ENCODE results near the gene IFI35.
A peak's percentile ranks its signal among the peaks of the same experiment; 100 is the strongest.
"Not testable (repeated sequence)": the region's sequence is repeated elsewhere in the genome, so short reads cannot be mapped to it uniquely, and the experiment has no call there.

Gene IFI35

DNA sequence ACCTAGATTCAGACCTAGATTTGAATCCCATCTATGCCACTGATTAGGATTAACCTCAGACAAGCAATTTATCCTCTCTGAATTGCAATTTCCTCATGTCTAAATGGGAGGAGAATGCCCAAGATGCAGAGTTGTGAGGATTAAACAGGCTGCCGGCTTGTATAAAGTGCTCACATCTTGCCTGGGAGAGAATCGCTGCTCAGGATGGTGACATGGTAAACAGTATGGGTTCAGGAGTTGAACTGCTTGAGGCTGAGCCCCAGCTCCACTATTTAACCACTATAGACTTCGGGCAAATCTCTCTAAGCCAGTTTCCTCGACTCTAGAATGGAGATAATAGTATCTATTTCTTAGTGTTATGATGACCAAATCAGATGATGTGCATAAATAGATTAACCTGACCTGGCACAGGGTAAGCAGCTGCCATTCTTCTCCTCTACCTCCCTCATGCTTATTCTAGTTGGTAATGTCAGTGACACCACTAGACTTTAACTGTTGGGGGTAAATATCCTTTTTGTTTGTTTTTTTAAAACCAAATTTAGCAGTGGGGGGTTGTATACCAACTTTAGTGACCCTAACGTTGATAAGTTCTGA is 9.1 kb upstream of the IFI35 start:
- Histone ChIP-seq H3K4me1 (ENCODE audit: control insufficient read depth, insufficient read depth, low read length, poor library complexity, severe bottlenecking) (peaks cover 10% of the 10 kb centered on the region), H3K9me3 (ENCODE audit: control insufficient read depth, low read length) (no peaks in the 10 kb centered on the region), H3K27me3 (replicated peaks; ENCODE audit: control insufficient read depth, insufficient read depth, low read length, poor library complexity, severe bottlenecking) (no peaks in the 10 kb centered on the region), H3K27ac (ENCODE audit: insufficient read depth, low read length, poor library complexity, severe bottlenecking) (no peak overlapping the region), H3K4me3 (ENCODE audit: insufficient read depth, low read depth, low read length, poor library complexity, severe bottlenecking) (no peak overlapping the region), H3K36me3 (ENCODE audit: control insufficient read depth, insufficient read depth, low read length) (peaks cover 32% of the 10 kb centered on the region)
- DNase-seq = no peak

DNA sequence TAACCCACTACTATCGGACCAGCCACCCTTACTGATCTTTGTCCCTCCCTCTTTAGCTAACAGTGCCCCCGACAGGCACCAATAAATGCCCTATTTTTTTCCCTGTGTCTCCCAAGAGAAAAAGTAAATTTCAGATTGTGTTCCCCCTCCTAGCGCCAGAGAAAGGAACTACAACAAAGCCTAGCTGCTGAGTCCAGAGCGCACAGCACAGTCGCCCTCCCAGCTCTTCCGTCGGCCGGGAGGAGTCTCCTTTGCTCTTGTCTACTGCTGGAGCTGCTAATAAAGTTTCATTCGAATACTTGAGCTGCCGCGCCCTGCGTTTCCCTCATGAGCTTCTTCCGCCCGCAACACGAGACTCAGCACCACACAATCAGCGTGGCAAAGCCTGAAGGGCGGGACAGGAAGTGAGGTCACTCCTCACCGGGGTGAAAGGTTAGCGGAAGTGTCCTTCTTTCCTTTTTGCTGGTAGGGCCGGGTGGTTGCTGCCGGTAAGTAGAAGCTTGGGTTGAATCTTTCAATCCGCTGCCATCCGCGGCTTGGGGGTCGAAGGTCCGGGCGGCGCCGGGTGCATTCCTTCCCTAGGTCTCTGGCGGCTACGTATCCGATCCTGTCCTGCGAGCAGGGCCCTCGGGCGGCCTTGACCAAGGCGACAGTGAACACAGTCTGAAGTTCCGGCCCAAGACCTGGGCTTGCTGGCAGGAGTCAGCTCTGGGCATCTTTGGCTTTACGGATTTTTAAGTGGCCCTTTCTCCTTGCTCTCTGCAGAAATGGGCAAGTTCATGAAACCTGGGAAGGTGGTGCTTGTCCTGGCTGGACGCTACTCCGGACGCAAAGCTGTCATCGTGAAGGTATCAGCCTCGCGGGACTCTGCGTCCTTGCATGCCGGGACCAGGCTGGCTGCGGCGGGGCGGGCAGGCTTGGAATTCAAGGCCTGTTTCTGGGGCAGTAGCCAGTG is 8.3 kb upstream of the IFI35 start, which contains the start of gene RPL27:
Gene RPL27, plus strand, starts transcription at position 436 of the 955 bp plus-strand sequence. Its CDS starts 332 bp downstream, at position 768.
- Histone ChIP-seq H3K27ac (ENCODE audit: insufficient read depth, low read length, poor library complexity, severe bottlenecking) (peak within 1 kb of the TSS; percentile 92), H3K4me1 (ENCODE audit: control insufficient read depth, insufficient read depth, low read length, poor library complexity, severe bottlenecking) (peaks cover 10% of the 10 kb centered on the region), H3K36me3 (ENCODE audit: control insufficient read depth, insufficient read depth, low read length) (peaks cover 33% of the 10 kb centered on the region), H3K27me3 (replicated peaks; ENCODE audit: control insufficient read depth, insufficient read depth, low read length, poor library complexity, severe bottlenecking) (no peaks in the 10 kb centered on the region), H3K4me3 (ENCODE audit: insufficient read depth, low read depth, low read length, poor library complexity, severe bottlenecking) (peak within 1 kb of the TSS; percentile 69), H3K9me3 (ENCODE audit: control insufficient read depth, low read length) (no peaks in the 10 kb centered on the region)
- peak; percentile 96 to 97 (median 97) for DNase-seq

DNA sequence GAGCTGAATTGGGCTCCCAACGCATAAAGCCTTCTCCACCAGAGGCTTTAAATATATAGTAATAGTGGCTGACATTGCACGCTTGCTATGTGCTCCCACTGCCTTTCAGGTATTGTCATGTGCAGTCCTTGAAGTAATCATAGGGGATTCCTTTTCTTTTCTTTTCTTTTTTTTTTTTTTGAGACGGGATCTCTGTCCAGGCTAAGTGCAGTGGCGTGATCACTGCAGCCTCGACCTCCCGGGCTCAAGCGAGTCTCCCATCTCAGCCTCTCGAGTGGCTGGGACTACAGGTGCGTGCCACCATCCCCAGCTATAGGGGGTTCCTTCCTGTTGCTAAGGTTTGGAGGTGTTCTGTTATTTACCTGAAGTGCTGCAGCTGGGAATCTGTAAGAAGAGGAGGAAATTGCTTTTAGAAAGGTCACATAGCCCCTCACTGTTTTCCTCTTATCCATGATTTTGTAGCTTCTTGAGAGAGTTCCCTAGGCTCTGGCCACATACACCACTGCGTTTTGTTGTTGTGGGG is 7.5 kb upstream of the IFI35 start:
- Histone ChIP-seq H3K27me3 (replicated peaks; ENCODE audit: control insufficient read depth, insufficient read depth, low read length, poor library complexity, severe bottlenecking) (no peaks in the 10 kb centered on the region), H3K4me1 (ENCODE audit: control insufficient read depth, insufficient read depth, low read length, poor library complexity, severe bottlenecking) (peaks cover 10% of the 10 kb centered on the region), H3K9me3 (ENCODE audit: control insufficient read depth, low read length) (no peaks in the 10 kb centered on the region), H3K4me3 (ENCODE audit: insufficient read depth, low read depth, low read length, poor library complexity, severe bottlenecking) (peak overlapping the region; percentile 69), H3K27ac (ENCODE audit: insufficient read depth, low read length, poor library complexity, severe bottlenecking) (peak overlapping the region; percentile 92), H3K36me3 (ENCODE audit: control insufficient read depth, insufficient read depth, low read length) (peaks cover 35% of the 10 kb centered on the region)
- no peak for DNase-seq

DNA sequence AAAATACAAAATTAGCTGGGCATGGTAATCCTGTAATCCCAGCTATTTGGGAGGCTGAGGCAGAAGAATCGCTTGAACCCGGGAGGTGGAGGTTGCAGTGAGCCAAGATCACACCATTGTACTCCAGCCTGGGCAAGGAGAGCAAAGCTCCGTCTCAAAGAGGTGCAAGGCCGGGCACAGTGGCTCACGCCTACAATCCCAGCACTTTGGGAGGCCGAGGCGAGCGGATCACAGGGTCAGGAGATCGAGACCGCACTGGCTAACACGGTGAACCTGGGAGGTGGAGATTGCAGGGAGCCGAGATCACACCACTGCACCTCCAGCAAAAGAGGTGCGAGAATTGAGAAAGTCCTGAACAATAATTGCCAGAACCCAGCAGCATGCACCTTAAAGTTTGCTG is 5.7 kb upstream of the IFI35 start:
- peaks cover 10% of the 10 kb centered on the region for H3K4me1 ChIP-seq (ENCODE audit: control insufficient read depth, insufficient read depth, low read length, poor library complexity, severe bottlenecking)
- H3K4me3 ChIP-seq (ENCODE audit: insufficient read depth, low read depth, low read length, poor library complexity, severe bottlenecking); DNase-seq; H3K9me3 ChIP-seq (ENCODE audit: control insufficient read depth, low read length); H3K27ac ChIP-seq (ENCODE audit: insufficient read depth, low read length, poor library complexity, severe bottlenecking); H3K27me3 ChIP-seq (replicated peaks; ENCODE audit: control insufficient read depth, insufficient read depth, low read length, poor library complexity, severe bottlenecking): not testable (repeated sequence)
- peaks cover 35% of the 10 kb centered on the region for H3K36me3 ChIP-seq (ENCODE audit: control insufficient read depth, insufficient read depth, low read length)

DNA sequence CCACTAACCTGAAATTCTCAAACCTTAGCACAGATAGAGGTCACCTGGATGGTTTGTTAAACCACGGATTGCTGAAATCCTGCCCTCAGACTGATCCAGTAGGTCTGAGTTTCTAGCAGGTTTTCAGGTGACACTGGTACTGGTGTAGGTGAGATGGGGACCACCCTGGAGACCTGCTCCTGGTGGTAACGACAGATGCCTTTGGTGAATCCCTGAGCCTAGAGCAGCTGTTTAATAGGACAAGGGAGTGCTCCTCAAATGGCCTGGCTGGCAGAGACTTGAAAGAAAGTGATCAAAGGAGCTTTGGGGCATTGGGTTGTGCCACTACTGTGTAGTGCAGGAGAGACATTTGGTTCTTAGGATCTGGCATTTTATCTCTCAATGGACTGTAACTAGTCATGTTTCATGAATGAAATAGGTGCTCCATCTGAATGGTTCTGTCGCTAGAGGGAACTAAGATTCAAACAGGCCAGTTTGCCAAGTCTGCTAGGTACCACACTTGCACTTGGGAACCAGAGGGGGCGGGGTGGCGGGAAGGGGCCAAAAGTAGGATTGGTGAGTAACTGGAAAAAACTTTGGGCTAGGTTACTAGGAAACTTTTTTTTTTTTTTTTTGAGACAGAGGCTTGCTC is 2.9 kb upstream of the IFI35 start:
- Histone ChIP-seq H3K36me3 (ENCODE audit: control insufficient read depth, insufficient read depth, low read length) (peaks cover 35% of the 10 kb centered on the region), H3K27me3 (replicated peaks; ENCODE audit: control insufficient read depth, insufficient read depth, low read length, poor library complexity, severe bottlenecking) (no peaks in the 10 kb centered on the region), H3K27ac (ENCODE audit: insufficient read depth, low read length, poor library complexity, severe bottlenecking) (no peak overlapping the region), H3K4me1 (ENCODE audit: control insufficient read depth, insufficient read depth, low read length, poor library complexity, severe bottlenecking) (peaks cover 7% of the 10 kb centered on the region), H3K9me3 (ENCODE audit: control insufficient read depth, low read length) (no peaks in the 10 kb centered on the region), H3K4me3 (ENCODE audit: insufficient read depth, low read depth, low read length, poor library complexity, severe bottlenecking) (no peak overlapping the region)
- DNase-seq = no peak

- Histone ChIP-seq H3K4me1 (ENCODE audit: control insufficient read depth, insufficient read depth, low read length, poor library complexity, severe bottlenecking) (no peaks in the 10 kb centered on the region), H3K9me3 (ENCODE audit: control insufficient read depth, low read length) (no peaks in the 10 kb centered on the region), H3K27me3 (replicated peaks; ENCODE audit: control insufficient read depth, insufficient read depth, low read length, poor library complexity, severe bottlenecking) (no peaks in the 10 kb centered on the region), H3K4me3 (ENCODE audit: insufficient read depth, low read depth, low read length, poor library complexity, severe bottlenecking) (no peak overlapping the region), H3K27ac (ENCODE audit: insufficient read depth, low read length, poor library complexity, severe bottlenecking) (no peak overlapping the region), H3K36me3 (ENCODE audit: control insufficient read depth, insufficient read depth, low read length) (peaks cover 21% of the 10 kb centered on the region)
- DNase-seq = no peak
Observed at GRCh38 chr17:43010667-43011308, 4.2 kb downstream of the IFI35 start.

DNA sequence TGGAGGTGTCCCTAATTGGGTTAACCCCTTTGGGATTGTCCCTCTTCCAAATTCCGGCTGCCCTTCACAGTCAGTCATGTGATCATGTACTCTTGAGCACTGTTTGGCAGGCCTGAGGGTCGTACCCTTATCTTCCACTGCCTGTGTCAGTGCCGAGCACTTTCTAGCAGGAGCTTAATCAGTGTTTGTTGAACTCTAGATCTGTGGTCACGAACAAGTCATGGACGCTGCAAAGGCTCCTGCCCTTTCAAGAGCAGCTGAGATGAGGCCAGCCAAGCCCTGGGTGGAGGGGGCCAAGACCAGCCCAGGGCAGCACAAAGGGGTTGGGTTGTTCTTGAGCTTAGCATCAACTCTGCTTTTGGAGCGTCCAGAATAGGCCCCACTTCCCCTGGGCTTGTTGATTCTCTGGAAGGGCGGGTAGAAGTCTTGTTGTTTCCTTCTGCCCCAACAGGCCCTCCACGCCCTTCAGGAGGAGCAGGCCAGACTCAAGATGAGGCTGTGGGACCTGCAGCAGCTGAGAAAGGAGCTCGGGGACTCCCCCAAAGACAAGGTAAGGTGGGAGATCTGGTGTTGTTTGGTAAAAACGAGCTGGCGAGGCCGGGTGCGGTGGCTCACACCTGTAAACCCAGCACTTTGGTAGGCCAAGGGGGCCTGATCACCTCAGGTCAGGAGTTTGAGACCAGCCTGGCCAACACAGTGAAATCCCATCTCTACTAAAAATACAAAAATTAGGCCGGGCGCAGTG is 5.3 kb downstream of the IFI35 start:
- Histone ChIP-seq H3K4me1 (ENCODE audit: control insufficient read depth, insufficient read depth, low read length, poor library complexity, severe bottlenecking) (no peaks in the 10 kb centered on the region), H3K27ac (ENCODE audit: insufficient read depth, low read length, poor library complexity, severe bottlenecking) (no peak overlapping the region), H3K9me3 (ENCODE audit: control insufficient read depth, low read length) (no peaks in the 10 kb centered on the region), H3K4me3 (ENCODE audit: insufficient read depth, low read depth, low read length, poor library complexity, severe bottlenecking) (no peak overlapping the region), H3K27me3 (replicated peaks; ENCODE audit: control insufficient read depth, insufficient read depth, low read length, poor library complexity, severe bottlenecking) (no peaks in the 10 kb centered on the region), H3K36me3 (ENCODE audit: control insufficient read depth, insufficient read depth, low read length) (peaks cover 21% of the 10 kb centered on the region)
- no peak for DNase-seq

- Histone ChIP-seq H3K27ac (ENCODE audit: insufficient read depth, low read length, poor library complexity, severe bottlenecking) (no peak overlapping the region), H3K27me3 (replicated peaks; ENCODE audit: control insufficient read depth, insufficient read depth, low read length, poor library complexity, severe bottlenecking) (no peaks in the 10 kb centered on the region), H3K4me3 (ENCODE audit: insufficient read depth, low read depth, low read length, poor library complexity, severe bottlenecking) (no peak overlapping the region), H3K9me3 (ENCODE audit: control insufficient read depth, low read length) (no peaks in the 10 kb centered on the region), H3K4me1 (ENCODE audit: control insufficient read depth, insufficient read depth, low read length, poor library complexity, severe bottlenecking) (no peaks in the 10 kb centered on the region), H3K36me3 (ENCODE audit: control insufficient read depth, insufficient read depth, low read length) (peaks cover 21% of the 10 kb centered on the region)
- DNase-seq = no peak
Observed at GRCh38 chr17:43013296-43013695, 6.7 kb downstream of the IFI35 start.

DNA sequence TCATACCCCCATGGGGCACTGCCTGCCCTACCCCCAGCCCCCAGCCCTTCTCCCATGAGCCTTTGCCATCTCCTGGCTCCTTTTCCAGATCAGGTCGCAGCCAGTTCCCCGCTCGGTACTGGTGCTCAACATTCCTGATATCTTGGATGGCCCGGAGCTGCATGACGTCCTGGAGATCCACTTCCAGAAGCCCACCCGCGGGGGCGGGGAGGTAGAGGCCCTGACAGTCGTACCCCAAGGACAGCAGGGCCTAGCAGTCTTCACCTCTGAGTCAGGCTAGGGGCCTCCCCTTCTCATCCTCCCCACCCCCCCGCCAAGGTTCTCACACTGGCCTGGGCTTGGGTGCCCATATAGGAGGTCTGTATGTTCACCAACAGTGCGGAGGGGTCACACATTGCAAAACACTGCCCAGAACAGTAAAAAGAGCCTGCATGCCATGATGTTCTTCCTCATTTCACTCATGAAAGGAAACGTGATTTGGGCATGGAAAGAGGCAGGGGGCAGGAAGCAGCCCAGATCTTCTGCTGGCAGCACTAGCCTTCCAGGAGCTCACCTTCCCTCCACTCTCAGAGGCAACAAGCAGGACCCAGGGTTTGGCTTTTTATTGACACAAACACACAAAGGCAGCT is 7.5 kb downstream of the IFI35 start:
- H3K4me3 ChIP-seq (ENCODE audit: insufficient read depth, low read depth, low read length, poor library complexity, severe bottlenecking) = no peak overlapping the region
- H3K27ac ChIP-seq (ENCODE audit: insufficient read depth, low read length, poor library complexity, severe bottlenecking) = no peak overlapping the region
- peaks cover 7% of the 10 kb centered on the region for H3K4me1 ChIP-seq (ENCODE audit: control insufficient read depth, insufficient read depth, low read length, poor library complexity, severe bottlenecking)
- peaks cover 21% of the 10 kb centered on the region for H3K36me3 ChIP-seq (ENCODE audit: control insufficient read depth, insufficient read depth, low read length)
- DNase-seq = no peak
- H3K27me3 ChIP-seq (replicated peaks; ENCODE audit: control insufficient read depth, insufficient read depth, low read length, poor library complexity, severe bottlenecking) = no peaks in the 10 kb centered on the region
- H3K9me3 ChIP-seq (ENCODE audit: control insufficient read depth, low read length) = no peaks in the 10 kb centered on the region

Measured in effector memory CD4-positive, alpha-beta T cell (primary cell).